SK-N-SH (cell line): ENCODE measurements around the gene TNFSF13. TPM values are rescaled to one million over a fixed set of nuclear protein-coding genes. Genes with fewer than 3 reads are reported as not detected.
"Not testable (repeated sequence)": the region's sequence is repeated elsewhere in the genome, so short reads cannot be mapped to it uniquely, and the experiment has no call there.

Experiments
- CTCF ChIA-PET: fragments of 300-600, 350-600 bp; formaldehyde crosslinking; extraction: SDS; loops from one replicate; lab custom pipeline; 2021; lab: Yijun Ruan, JAX
- POLR2A ChIA-PET: fragments of 350-600 bp; sonication (Branson Sonifier 250); formaldehyde crosslinking; extraction: SDS; loops from one replicate; lab custom pipeline; 2020; ENCODE audit warnings: antibody characterized with exemption, inconsistent platforms; lab: Yijun Ruan, JAX
- DNase-seq: peaks from one replicate; pipeline ENCODE4 v3.0.0; 2012
- H2AFZ ChIP-seq: fragments of 200-600 bp; sonication (generic); 2 replicates; pipeline ENCODE4 v1.8.1; 2016; ENCODE audit warnings: antibody characterized with exemption, mild to moderate bottlenecking, low read depth
- H3F3A ChIP-seq: fragments of 200-600 bp; sonication (generic); replicated peaks from 2 replicates; pipeline ENCODE3; 2016; ENCODE audit warnings: antibody characterized with exemption, mild to moderate bottlenecking; ENCODE audit not compliant: insufficient read depth
- H3K27ac ChIP-seq, 2 experiments: fragments of 200-500 bp in 1 of 2; fragments of 200-600 bp in 1 of 2; sonication (Bioruptor generic) in 1 of 2; sonication (generic), shearing (Covaris generic) in 1 of 2; 2 replicates each; pipeline versions ENCODE4 v1.5.1 to v1.6.1; 2014 to 2016; ENCODE audit warnings: low read depth in 2 of 2, inconsistent platforms in 1 of 2, low read length in 1 of 2, mild to moderate bottlenecking in 1 of 2, mixed read lengths in 1 of 2
- H3K27me3 ChIP-seq: fragments of 200-600 bp; sonication (generic), shearing (Covaris generic); 2 replicates; pipeline ENCODE4 v1.6.1; 2016; ENCODE audit warnings: mixed run types; ENCODE audit not compliant: insufficient read depth
- H3K36me3 ChIP-seq, 2 experiments: fragments of 200-500 bp in 1 of 2; fragments of 200-600 bp in 1 of 2; sonication (Bioruptor generic) in 1 of 2; sonication (generic) in 1 of 2; replicated peaks in 1 of 2; 2 replicates each; pipeline versions ENCODE3 to v1.5.1; 2014 to 2016; ENCODE audit warnings: low read length in 1 of 2, mild to moderate bottlenecking in 1 of 2; ENCODE audit not compliant: insufficient read depth in 2 of 2, control insufficient read depth in 1 of 2
- H3K4me1 ChIP-seq, 2 experiments: fragments of 200-500 bp in 1 of 2; fragments of 200-600 bp in 1 of 2; sonication (Bioruptor generic) in 1 of 2; sonication (generic), shearing (Covaris generic) in 1 of 2; 2 replicates each; pipeline versions ENCODE4 v1.5.1 to v1.6.1; 2014 to 2016; ENCODE audit warnings: low read depth in 1 of 2, low read length in 1 of 2, mixed run types in 1 of 2; ENCODE audit not compliant: insufficient read depth in 2 of 2, control insufficient read depth in 1 of 2
- H3K4me2 ChIP-seq: fragments of 200-600 bp; sonication (generic), shearing (Covaris generic); 2 replicates; pipeline ENCODE4 v1.6.1; 2017; ENCODE audit warnings: mixed run types
- H3K4me3 ChIP-seq, 2 experiments: fragments of 200-500 bp in 1 of 2; fragments of 200-600 bp in 1 of 2; sonication (Bioruptor generic) in 1 of 2; sonication (generic), shearing (Covaris generic) in 1 of 2; 2 replicates each; pipeline versions ENCODE4 v1.5.1 to v1.8.1; 2014 to 2016; ENCODE audit warnings: low read depth in 2 of 2, inconsistent platforms in 1 of 2, low read length in 1 of 2, mild to moderate bottlenecking in 1 of 2, mixed read lengths in 1 of 2, moderate library complexity in 1 of 2
- H3K79me2 ChIP-seq: fragments of 200-600 bp; sonication (generic); 2 replicates; pipeline ENCODE4 v1.8.1; 2017; ENCODE audit warnings: mild to moderate bottlenecking; ENCODE audit not compliant: insufficient read depth
- H3K9ac ChIP-seq: fragments of 200-600 bp; sonication (generic); 2 replicates; pipeline ENCODE4 v1.6.1; 2017; ENCODE audit warnings: mixed run types
- H3K9me2 ChIP-seq: fragments of 200-600 bp; sonication (generic); 2 replicates; pipeline ENCODE4 v1.6.1; 2017; ENCODE audit warnings: mixed run types
- H3K9me3 ChIP-seq: fragments of 200-600 bp; sonication (generic); 2 replicates; pipeline ENCODE4 v1.6.1; 2017; ENCODE audit warnings: mixed run types, mild to moderate bottlenecking, moderate library complexity
- H4K20me1 ChIP-seq: fragments of 200-600 bp; sonication (generic); 2 replicates; pipeline ENCODE4 v1.6.1; 2017; ENCODE audit warnings: mild to moderate bottlenecking, mixed run types; ENCODE audit not compliant: insufficient read depth
- CHD2 ChIP-seq: fragments of 150-350 bp; IDR thresholded peaks from 2 replicates; pipeline ENCODE4 v1.6.1; 2018; ENCODE audit warnings: low read length; ENCODE audit not compliant: partially characterized antibody
- ELF1 ChIP-seq: IDR thresholded peaks from 2 replicates; pipeline ENCODE4 v1.4.0; 2012
- EP300 ChIP-seq, 2 experiments: IDR thresholded peaks; 2 replicates each; pipeline versions ENCODE4 v1.4.0 to v1.6.1; 2012; ENCODE audit warnings: borderline replicate concordance in 1 of 2, low read depth in 1 of 2, low read length in 1 of 2
- FOSL2 ChIP-seq: IDR thresholded peaks from 2 replicates; pipeline ENCODE4 v1.4.0; 2012; ENCODE audit warnings: low read depth, mild to moderate bottlenecking, moderate library complexity, borderline replicate concordance
- FOXJ3 ChIP-seq: sonication (generic); formaldehyde crosslinking; IDR thresholded peaks from 2 replicates; pipeline ENCODE4 v1.5.1; 2020; ENCODE audit warnings: mild to moderate bottlenecking, missing genetic modification reagents
- JUND ChIP-seq: IDR thresholded peaks from 2 replicates; pipeline ENCODE4 v1.4.0; 2012
- MEF2A ChIP-seq: IDR thresholded peaks from 2 replicates; pipeline ENCODE4 v1.4.0; 2012; ENCODE audit warnings: low read depth, borderline replicate concordance
- MXI1 ChIP-seq: IDR thresholded peaks from 2 replicates; pipeline ENCODE4 v1.6.1; 2012; ENCODE audit warnings: mild to moderate bottlenecking, low read depth, low read length, improper control_type of control experiment
- PBX3 ChIP-seq: IDR thresholded peaks from 2 replicates; pipeline ENCODE4; 2012
- RCOR1 ChIP-seq: fragments of 150-350 bp; IDR thresholded peaks from 2 replicates; pipeline ENCODE4 v1.6.1; 2017; ENCODE audit warnings: antibody characterized with exemption, low read length
- RXRA ChIP-seq: IDR thresholded peaks from 2 replicates; pipeline ENCODE4 v1.4.0; 2012; ENCODE audit warnings: low read depth, mild to moderate bottlenecking, borderline replicate concordance
- SIN3A ChIP-seq: IDR thresholded peaks from 2 replicates; pipeline ENCODE4 v1.6.1; 2012; ENCODE audit warnings: low read depth, mild to moderate bottlenecking, low read length, moderate library complexity, borderline replicate concordance
- TAF1 ChIP-seq: IDR thresholded peaks from 2 replicates; pipeline ENCODE4 v1.6.1; 2012; ENCODE audit warnings: low read depth, mild to moderate bottlenecking, low read length, moderate library complexity, borderline replicate concordance
- TCF12 ChIP-seq: IDR thresholded peaks from 2 replicates; pipeline ENCODE4 v1.4.0; 2012
- TEAD4 ChIP-seq: IDR thresholded peaks from 2 replicates; pipeline ENCODE4 v1.4.0; 2012; ENCODE audit warnings: mild to moderate bottlenecking, borderline replicate concordance; ENCODE audit not compliant: insufficient read depth
- USF1 ChIP-seq: IDR thresholded peaks from 2 replicates; pipeline ENCODE4 v1.4.0; 2012; ENCODE audit warnings: low read depth, borderline replicate concordance
- WGBS: methylation state at CpG from one replicate; pipeline ENCODE4 v1.1.6; 2017; ENCODE audit warnings: low lambda C conversion rate; 5-methylcytosine and 5-hydroxymethylcytosine counted together
- polyA plus RNA-seq, 3 experiments: library from polyadenylated mRNA; depleted of rRNA; stranded (reverse); fragments of >200 nt; gene quantifications; 2 replicates each; pipeline ENCODE4 v1.2.3, GENCODE V29; 2012
- TF ChIP-seq, protein P1 (sequence below): fragments of 150-350 bp; IDR thresholded peaks from 2 replicates; pipeline ENCODE4 v1.6.1; 2017; ENCODE audit warnings: antibody characterized with exemption, low read length, low read depth, borderline replicate concordance
- TF ChIP-seq, protein P2 (sequence below): fragments of 200-600 bp; sonication (generic); IDR thresholded peaks from 2 replicates; pipeline ENCODE4 v1.6.1; 2017; ENCODE audit warnings: antibody characterized with exemption, mild to moderate bottlenecking, moderate library complexity

TNFSF13 gene
- polyA plus RNA-seq, 1 of the 3 experiments (the other 2 are of a cell fraction), result 2.1 TPM

DNA sequence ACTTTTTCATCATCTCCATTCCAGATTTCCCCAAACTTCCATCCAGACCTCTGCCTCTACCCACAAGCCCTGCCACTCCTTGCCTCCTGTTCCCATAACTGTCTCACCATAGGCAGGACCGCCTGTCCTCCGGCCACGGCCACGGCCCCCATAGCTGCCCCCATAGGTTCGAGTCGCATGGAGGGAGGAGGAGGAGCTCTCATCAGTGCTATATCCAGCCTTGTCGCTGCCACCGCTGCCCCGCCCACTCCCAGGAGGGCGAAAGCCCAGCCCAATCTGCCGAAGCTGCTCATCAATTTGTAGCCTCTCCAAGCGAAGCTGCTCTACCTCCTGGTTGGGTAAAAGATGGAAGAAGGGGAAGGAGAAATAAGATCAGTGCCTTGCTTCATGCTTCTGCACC is 34.7 kb downstream of the TNFSF13 start:
- Histone ChIP-seq H3K9ac (no peak overlapping the region), H3K79me2 (peaks cover 12% of the 10 kb centered on the region; the same call in 1 of the 2 replicates), H3K4me2 (no peak overlapping the region), H3K27me3 (no peaks in the 10 kb centered on the region), H3K9me3 (no peaks in the 10 kb centered on the region), H3K9me2 (no peaks in the 10 kb centered on the region), H3F3A (peaks cover 37% of the 10 kb centered on the region), H3K27ac (no peak overlapping the region), H3K4me1 (peaks cover 17 to 22% of the 10 kb centered on the region in 2 experiments), H2AFZ (no peak overlapping the region), H3K4me3 (no peak overlapping the region), H4K20me1 (no peaks in the 10 kb centered on the region), H3K36me3 (peaks cover 41 to 68% of the 10 kb centered on the region in 2 experiments)
- POLR2A ChIA-PET, result interaction anchor here (1.4 kb wide), 1 partner anchor 10 kb away, joined by 3 read pairs; the partner anchor contains the start of gene MPDU1
- CTCF ChIA-PET, result interaction anchor here (1.5 kb wide), 1 partner anchor 17 kb away, joined by 7 read pairs; no protein-coding TSS in a partner anchor
- TF ChIP-seq EP300 (IDR thresholded peaks at IDR 0.05; ENCODE audit: borderline replicate concordance in 1 of 2, low read depth in 1 of 2, low read length in 1 of 2), result no peak
- TF ChIP-seq RXRA, result no peak
- TF ChIP-seq SIN3A, result no peak
- no peak for TF ChIP-seq TAF1
- 90% methylated on average over 12 of the region's 12 CpGs for WGBS
- DNase-seq, result no peak

DNA sequence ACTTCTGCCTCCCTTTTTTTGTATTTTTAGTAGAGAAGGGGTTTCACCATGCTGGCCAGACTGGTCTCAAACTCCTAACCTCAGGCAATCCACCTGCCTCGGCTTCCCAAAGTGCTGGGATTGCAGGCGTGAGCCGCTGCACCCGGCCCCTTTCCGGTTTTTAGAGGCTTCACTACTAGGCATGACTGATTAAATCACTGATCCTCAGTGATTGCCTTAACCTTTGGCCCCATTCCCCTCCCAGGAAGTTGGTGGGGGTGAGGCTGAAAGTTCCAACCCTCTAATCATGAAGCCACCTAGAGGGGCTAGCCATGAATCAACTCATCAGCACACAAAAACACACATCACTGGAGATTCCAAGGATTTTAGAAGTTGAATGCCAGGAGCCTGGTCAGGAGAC is 39.0 kb downstream of the TNFSF13 start:
- DNase-seq, result not testable (repeated sequence)
- H3K79me2 ChIP-seq, result peaks cover 12% of the 10 kb centered on the region; the same call in 1 of the 2 replicates

GRCh38 chr17:7606280-7606679 is 47.7 kb downstream of the TNFSF13 start:
- ChIA-PET CTCF (interaction anchor here (1.1 to 2.1 kb wide), 2 partner anchors 17 to 82 kb away, joined by 3 to 8 read pairs; partner anchors contain the start of gene SOX15), POLR2A (no interaction called here)
- Histone ChIP-seq H3K9me2 (no peaks in the 10 kb centered on the region), H3K27me3 (no peaks in the 10 kb centered on the region), H3K79me2 (peaks cover 69% of the 10 kb centered on the region), H3K4me2 (no peak overlapping the region), H3K27ac (no peak overlapping the region), H3F3A (peaks cover 4% of the 10 kb centered on the region), H2AFZ (no peak overlapping the region), H3K4me1 (peaks cover 0 to 3% of the 10 kb centered on the region in 2 experiments; a peak in 2 of 4 replicates), H3K4me3 (no peak overlapping the region), H3K9ac (no peak overlapping the region), H4K20me1 (peaks cover 43% of the 10 kb centered on the region), H3K9me3 (no peaks in the 10 kb centered on the region), H3K36me3 (peaks cover 32 to 73% of the 10 kb centered on the region in 2 experiments)
- DNase-seq, result no peak
- 98% methylated on average over 4 of the region's 4 CpGs for WGBS
- TF ChIP-seq FOSL2 (no peak), FOXJ3 (no peak), USF1 (no peak), MXI1 (no peak), TCF12 (no peak), TEAD4 (no peak), JUND (no peak), ELF1 (no peak), CHD2 (no peak), RCOR1 (no peak), RXRA (no peak), MEF2A (no peak), PBX3 (no peak), SIN3A (no peak)
- TF ChIP-seq, protein P1, sequence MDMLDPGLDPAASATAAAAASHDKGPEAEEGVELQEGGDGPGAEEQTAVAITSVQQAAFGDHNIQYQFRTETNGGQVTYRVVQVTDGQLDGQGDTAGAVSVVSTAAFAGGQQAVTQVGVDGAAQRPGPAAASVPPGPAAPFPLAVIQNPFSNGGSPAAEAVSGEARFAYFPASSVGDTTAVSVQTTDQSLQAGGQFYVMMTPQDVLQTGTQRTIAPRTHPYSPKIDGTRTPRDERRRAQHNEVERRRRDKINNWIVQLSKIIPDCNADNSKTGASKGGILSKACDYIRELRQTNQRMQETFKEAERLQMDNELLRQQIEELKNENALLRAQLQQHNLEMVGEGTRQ, result no peak
- TF ChIP-seq, protein P2, sequence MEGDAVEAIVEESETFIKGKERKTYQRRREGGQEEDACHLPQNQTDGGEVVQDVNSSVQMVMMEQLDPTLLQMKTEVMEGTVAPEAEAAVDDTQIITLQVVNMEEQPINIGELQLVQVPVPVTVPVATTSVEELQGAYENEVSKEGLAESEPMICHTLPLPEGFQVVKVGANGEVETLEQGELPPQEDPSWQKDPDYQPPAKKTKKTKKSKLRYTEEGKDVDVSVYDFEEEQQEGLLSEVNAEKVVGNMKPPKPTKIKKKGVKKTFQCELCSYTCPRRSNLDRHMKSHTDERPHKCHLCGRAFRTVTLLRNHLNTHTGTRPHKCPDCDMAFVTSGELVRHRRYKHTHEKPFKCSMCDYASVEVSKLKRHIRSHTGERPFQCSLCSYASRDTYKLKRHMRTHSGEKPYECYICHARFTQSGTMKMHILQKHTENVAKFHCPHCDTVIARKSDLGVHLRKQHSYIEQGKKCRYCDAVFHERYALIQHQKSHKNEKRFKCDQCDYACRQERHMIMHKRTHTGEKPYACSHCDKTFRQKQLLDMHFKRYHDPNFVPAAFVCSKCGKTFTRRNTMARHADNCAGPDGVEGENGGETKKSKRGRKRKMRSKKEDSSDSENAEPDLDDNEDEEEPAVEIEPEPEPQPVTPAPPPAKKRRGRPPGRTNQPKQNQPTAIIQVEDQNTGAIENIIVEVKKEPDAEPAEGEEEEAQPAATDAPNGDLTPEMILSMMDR, result no peak

More for the DNA sequence above, 39.0 kb downstream of the TNFSF13 start:
- H3K9ac ChIP-seq, H3K9me3 ChIP-seq, H3K9me2 ChIP-seq, H3K27me3 ChIP-seq, H4K20me1 ChIP-seq, H3K4me2 ChIP-seq, H2AFZ ChIP-seq, POLR2A ChIA-PET, H3K4me1 ChIP-seq, H3K4me3 ChIP-seq, H3K27ac ChIP-seq: not testable (repeated sequence)
- CTCF ChIA-PET, result interaction anchor here (1.3 kb wide), 1 partner anchor 9 kb away, joined by 3 read pairs; no protein-coding TSS in a partner anchor
- 89% methylated on average over 5 of the region's 5 CpGs for WGBS
- H3F3A ChIP-seq, result peaks cover 21% of the 10 kb centered on the region
- H3K36me3 ChIP-seq, result peaks cover 48 to 67% of the 10 kb centered on the region in 2 experiments
